GM18909 (cell line): ENCODE measurements around the gene TNN.
"Not testable (repeated sequence)": the region's sequence is repeated elsewhere in the genome, so short reads cannot be mapped to it uniquely, and the experiment has no call there.

ENCODE experiments used
- ATAC-seq: cut with Tn5 transposase; IDR thresholded peaks from one replicate; pipeline ENCODE4 v1.9.1; 2021; ENCODE audit warnings: mild to moderate bottlenecking; ENCODE audit not compliant: unreplicated experiment, poor library complexity

Gene TNN, protein sequence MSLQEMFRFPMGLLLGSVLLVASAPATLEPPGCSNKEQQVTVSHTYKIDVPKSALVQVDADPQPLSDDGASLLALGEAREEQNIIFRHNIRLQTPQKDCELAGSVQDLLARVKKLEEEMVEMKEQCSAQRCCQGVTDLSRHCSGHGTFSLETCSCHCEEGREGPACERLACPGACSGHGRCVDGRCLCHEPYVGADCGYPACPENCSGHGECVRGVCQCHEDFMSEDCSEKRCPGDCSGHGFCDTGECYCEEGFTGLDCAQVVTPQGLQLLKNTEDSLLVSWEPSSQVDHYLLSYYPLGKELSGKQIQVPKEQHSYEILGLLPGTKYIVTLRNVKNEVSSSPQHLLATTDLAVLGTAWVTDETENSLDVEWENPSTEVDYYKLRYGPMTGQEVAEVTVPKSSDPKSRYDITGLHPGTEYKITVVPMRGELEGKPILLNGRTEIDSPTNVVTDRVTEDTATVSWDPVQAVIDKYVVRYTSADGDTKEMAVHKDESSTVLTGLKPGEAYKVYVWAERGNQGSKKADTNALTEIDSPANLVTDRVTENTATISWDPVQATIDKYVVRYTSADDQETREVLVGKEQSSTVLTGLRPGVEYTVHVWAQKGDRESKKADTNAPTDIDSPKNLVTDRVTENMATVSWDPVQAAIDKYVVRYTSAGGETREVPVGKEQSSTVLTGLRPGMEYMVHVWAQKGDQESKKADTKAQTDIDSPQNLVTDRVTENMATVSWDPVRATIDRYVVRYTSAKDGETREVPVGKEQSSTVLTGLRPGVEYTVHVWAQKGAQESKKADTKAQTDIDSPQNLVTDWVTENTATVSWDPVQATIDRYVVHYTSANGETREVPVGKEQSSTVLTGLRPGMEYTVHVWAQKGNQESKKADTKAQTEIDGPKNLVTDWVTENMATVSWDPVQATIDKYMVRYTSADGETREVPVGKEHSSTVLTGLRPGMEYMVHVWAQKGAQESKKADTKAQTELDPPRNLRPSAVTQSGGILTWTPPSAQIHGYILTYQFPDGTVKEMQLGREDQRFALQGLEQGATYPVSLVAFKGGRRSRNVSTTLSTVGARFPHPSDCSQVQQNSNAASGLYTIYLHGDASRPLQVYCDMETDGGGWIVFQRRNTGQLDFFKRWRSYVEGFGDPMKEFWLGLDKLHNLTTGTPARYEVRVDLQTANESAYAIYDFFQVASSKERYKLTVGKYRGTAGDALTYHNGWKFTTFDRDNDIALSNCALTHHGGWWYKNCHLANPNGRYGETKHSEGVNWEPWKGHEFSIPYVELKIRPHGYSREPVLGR (N-terminal part only)

DNA sequence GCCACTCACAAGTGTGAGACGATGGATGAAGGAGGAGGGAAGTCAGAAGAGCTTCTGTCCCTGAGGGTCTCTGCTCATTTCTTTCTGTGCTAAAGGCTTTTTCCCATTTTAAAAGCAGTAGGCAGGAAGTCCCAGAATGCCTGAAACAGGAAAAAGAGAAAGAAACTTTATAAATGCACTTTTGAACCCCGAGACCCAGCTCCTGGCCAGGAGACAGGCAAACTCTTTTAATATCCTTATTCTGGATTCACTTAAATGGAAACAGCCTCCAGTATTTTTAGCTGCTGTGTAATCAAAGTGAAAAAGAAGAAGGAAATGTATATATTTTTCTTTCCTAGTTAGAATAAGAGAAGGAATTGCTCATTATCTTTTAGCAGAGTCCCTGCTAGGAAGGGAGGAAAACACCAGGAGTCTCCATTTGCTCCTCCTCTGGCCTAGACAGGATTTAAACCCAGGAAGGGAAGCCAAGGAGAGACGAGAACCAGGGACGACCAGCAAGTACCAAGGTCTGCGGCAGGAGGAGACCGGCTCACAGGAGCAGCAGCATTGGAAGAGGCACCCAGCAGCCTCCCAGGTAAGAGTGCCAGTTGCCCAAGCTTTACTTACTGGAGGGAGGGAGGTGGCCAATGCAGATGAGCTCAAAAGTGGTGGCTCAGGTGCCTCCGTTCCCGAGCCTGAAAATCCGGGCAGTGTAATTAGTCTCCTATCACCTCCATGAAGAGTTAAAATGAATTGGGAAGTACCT, at the start of gene TNN:
TSS of gene TNN (plus strand) at position 472 of the 745 bp plus-strand sequence. CDS start 9,586 bp downstream, outside the sequence.
- no peak for ATAC-seq

DNA sequence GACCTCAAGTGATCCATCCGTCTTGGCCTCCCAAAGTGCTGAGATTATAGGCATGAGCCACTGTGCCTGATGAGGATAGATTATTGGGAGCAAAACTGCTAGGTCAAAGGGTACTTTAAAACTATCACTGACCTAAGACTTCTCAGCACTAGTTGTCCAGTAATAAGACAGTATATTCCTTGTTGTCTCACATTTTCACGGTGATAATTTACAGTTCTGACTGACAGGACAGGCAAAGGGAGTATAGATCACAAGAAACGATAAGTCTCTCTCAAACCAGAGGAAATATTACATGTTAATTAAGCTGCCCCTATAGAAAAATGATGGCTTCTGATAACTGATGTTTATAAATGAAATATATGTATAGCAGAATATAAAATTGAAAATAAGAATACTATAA, 48.1 kb upstream of the TNN start:
- ATAC-seq: no peak

DNA sequence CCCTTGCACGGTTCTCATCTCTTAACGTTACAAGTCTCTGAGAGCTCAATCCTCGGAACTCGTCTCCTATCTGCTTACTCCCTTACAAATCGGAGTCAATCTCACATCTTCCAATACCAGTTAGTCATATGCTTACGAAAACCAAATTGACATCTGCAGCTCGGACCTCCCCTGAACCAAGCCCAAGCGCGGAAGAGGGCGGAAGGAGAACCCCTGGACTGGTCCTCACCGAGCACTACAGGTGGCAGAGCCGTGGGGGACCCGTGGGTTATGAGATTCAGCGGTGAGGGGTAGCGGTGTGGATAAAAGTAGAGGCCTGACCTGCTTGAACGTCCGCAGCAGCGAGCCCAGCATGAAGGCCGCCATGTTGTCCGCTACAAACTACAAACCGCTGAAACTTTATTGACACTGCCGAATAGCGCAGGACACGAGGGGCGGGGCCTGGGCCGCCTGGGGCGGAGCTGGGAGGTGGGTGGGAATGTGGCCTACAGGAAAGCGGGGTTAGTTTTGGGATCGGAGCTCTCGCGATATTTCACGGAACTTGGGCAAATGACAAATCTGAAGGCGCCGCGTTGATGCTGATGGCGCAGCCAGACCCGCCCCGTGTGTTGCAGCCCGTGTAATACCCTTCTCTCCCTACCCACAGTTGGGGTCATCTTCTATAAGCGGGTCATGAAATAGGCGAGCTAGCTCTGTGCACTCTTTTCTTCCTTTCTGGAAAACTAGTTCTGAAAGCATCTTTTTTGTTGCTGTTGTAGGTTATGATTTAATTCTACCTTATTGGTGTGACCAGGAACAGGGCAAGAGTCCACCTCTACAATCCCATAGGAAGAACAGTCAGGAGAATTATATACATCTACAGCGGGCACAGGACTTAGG, 44.4 kb upstream of the TNN start, which contains the start of gene MRPS14:
TSS of gene MRPS14 (minus strand) at position 383 of the 879 bp plus-strand sequence. CDS start at position 366, 17 bp downstream.
- peak; percentile 94 for ATAC-seq

DNA sequence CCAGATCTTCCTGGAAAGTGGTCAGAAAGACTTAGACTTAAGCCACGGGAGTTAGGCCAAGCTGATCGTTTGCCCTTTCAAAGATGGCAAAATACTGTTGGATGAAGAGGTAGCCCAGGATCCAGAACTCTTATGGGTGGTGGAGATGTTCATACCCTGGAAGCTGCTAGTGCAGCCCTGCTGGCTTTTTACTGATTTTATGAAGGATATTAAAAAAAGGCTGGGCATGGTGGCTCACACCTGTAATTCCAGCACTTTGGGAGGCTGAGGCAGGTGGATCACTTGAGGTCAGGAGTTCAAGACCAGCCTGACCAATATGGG, 43.8 kb upstream of the TNN start:
- ATAC-seq: not testable (repeated sequence)

DNA sequence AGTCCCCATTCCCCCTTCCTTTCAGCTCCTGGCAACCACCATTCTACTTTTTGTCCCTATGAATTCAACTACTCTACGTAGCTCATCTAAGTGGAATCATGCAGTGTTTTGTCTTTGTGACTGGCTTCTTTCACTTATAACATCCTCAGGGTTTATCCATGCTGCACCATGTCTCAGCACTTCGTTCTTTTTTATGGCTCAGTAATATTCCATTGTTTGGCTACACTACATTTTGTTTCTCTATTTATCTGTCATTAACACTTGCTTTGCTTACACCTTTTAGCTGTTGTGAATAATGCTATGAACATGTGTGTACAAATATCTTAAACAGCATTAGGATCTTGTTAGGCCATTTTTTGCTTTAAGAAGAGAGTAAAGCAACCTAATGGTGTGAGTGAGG, 42.9 kb upstream of the TNN start:
- ATAC-seq: no peak

DNA sequence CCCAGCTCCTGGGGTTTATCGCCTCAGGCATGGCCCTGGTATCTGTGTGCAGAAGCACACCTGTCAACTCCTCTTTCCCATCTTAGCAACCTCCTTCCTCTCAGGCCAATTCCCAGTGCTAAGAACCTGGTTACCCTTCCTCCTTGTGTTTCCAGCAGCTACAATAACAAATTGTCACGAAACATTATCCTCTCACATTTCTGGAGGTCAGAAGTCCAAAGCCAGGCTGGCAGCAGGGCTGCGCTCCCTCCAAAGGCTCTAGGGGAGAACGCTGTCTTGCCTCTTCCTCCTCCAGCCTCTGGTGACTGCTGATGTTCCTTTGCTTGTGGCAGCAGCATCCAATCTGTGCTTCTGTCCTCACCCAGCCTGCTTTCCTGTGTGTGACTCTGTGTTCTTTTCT, 33.7 kb upstream of the TNN start:
- no peak for ATAC-seq

DNA sequence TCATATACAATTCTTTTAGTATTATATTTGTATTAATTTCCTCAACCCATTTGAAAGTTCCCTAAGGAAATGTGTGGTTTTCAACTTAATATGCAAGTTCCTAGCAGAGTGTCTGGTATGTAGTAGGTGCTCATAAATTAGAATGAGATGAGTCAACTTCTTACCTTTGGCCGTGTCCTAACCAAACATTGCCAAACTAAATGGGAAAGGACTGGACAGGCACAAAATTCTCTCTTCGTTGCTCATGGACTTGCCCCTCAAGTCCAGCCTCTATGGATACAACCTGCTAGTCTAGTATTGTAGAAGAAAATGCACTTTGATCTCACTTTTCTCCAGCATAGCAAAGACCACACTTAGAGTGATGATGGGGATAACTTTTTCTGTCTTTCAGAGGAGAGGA, 32.9 kb upstream of the TNN start:
- no peak for ATAC-seq

DNA sequence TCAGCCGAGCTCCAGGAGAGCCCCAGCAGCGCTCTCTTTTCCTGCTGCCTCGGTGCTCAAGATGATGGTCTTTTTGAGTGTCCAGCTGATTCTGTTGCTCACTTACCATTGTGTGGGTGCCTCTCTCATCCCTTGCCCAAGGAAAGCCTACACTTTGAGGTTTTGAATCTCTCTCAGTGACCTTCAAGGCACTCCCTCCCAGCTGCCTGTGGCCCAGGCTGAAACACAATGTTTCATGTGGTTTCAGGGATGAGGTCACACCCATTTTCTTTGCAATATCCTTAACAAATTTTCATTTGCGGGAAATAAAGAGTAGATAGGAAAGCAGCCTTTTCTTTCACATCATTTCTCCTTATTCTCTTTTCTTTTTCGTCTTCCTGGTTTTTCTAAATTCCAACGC, 31.8 kb upstream of the TNN start:
- ATAC-seq: no peak

DNA sequence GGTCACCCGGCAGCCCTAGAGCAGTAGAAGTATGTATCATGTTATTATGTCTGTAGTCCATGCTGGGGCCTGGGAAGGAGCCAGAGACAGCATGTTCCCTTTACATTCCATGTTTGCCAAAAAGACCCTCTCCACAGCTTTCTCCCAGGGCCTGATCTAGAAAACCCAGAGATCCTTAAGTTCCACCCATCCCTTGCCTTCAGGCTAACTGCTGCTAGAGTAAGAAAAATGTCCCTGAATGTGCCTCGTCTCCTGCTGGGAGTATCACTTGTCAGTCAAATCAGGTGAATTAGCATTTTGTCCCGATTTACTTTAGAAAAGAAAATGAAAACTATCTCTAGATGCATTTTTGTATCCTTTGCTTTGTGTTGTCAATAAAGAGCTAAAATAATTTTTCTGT, 31.2 kb upstream of the TNN start:
- no peak for ATAC-seq

DNA sequence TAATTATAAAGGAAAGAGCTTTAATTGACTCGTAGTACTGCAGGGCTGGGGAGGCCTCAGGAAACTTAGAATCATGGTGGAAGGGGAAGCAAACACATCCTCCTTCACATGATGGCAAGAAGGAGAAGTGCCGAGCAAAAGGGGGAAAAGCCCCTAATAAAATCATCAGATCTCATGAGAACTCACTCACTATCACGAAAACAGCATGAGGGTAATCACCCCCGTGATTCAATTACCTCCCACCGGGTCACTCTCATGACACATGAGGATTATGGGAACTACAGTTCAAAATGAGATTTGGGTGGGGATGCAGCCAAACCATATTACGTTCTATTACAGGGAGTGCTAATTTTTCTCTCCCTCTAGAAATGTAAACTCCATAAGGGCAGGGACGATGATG, 30.2 kb upstream of the TNN start:
- no peak for ATAC-seq

DNA sequence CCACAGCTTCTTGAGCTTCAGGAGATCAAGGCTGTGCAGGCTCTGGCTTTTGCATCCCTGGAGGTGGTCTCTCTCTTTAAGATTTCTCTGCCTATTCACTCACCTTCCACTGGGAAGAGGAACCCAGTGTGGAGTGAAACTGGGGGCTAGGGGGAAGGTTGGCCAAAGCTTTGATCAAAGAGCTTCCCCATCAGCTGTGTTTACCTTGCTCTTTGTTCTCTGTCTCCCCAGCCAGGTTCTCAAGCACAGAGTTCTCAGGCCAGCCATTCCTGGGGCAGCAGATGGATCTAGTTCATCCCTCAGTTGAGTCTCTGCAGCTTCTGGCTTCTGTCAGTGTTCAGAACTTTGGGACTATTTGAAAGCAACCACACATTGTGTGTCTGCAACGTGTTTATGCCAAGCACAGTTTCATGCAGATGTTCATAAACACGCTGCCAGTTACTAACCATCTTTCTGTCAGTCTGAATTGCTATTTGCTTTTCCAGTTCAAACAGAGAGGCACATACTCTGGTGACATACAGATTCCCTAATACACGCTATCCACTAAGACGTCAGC, 27.2 kb upstream of the TNN start:
- no peak for ATAC-seq

DNA sequence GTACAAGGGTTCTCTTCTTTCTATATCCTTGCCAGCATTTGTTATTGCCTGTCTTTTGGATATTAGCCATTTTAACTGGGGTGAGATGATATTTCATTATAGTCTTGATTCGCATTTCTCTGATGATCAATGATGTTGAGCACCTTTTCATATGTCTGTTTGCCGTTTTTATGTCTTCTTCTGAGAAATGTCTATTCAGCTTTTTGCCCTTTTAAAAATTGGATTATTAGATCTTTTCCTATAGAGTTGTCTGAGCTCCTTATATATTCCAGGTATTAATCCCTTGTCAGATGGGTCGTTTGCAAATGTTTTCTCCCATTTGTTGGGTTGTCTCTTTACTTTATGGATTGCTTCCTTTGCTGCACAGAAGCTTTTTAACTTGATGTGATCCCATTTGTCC, 25.0 kb upstream of the TNN start:
- ATAC-seq: no peak

DNA sequence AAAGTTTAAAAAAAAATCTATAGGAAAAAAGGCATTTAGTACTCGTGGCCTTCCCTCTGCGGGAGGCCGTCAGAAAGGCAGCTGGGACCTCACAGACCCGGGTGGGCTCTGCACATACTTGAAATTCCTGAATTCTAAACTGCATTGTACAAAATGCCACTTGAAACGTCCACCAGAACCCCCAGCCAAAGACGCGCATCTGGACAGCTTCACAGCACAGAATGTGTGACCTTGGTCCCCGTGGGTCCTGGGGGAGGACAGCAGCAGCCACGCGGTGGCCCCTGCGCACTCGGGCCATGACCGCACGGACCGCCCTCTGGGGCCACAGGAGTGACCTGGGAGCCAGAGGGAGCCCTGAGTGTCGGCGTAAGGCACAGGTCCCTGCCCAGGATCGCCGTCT, 23.8 kb upstream of the TNN start:
- ATAC-seq: no peak

DNA sequence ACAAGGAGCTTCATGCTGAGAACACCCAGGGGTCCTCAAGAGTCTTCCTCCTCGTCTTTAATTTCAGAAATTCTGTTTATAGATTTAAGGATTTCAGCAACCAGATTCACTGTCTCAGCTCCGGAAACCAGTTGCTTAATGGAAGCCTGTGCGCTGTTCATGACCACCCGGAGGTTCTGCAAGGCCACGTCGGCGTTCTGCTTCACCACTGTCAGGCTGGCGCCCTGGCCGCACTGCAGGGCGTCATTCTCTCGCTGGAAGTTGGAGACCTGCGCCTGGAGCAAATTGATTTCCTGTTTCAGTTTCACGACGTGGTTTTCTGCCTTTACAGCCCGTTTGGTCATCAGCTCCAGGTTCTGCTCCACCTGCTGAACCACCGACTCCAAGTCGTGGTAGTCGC, 23.0 kb upstream of the TNN start:
- not testable (repeated sequence) for ATAC-seq

DNA sequence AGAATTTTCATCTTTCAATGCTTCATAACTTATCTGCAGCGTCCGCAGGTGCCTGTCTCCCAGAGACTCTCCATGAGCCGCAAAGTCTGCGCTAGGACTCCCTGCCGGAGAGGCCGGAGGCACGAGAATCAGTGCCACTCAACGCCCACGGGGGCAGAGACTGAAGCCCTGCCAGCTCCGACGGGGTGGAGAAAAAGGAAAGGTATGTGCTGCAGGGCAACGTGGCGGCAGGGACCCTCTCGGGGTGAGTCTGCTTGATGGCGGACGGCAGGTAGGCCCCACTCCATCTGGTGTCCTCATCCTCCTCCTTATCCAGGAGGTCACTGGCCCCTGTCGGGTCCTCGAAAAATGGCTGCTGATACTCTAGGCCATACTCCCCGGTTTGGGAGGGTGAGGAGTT, 22.5 kb upstream of the TNN start:
- ATAC-seq: no peak

DNA sequence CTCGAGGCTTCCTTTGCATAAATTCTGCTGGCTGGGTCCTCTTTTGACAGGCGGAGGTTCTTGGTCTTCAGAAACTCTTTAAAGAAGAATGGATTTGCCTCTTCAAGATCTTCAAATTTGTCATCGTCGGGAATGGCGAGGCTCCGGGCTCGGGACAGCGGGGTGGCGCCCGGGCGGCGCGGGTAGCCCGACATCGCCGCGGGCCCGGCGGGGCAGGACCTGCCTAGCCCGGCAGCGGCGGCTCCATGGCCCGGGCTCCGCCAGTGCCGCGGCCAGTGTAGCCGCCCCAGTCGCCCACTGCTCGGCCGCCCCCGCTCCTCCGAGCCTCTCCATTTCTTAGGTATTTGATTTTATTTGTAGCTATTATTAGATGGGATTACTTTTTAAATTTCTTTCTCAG, 22.1 kb upstream of the TNN start:
- no peak for ATAC-seq

DNA sequence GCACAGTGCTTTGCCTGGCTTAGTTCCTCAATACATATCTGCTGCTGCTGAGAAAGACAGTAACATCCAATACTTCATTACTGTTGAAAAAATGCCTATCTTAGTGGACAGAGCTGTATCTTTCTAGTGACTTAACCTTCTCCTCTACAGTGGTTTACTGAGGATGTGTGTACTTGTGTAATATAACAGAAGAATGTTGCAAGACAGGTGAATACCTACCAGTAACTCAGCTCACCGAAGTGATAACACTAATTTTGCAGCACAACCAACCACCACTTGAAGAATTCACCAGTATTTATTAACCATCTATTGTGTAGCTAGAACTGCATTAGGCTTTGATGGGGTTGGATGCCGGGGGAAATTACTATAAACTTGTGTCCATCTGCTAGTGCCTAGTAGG, 16.6 kb upstream of the TNN start:
- ATAC-seq: no peak

DNA sequence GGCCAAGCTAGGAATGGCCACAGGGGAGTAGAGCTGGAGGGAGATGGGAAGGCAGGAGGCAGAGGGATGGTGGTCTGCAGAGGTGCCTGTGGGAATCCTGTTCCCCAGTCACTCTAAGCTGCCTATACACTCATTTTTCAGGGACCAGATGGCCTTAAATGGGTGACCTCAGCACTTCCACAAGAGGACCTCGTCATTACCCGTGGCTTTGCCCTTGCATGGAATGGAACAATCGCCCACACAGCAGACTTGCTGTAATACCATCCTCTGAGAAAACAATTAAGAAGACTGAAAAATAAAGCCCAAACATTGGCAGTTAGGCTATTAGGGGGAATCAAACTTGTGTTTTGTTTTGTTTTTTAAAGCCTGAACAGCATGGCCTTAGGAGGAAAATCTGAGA, 12.9 kb upstream of the TNN start:
- no peak for ATAC-seq

DNA sequence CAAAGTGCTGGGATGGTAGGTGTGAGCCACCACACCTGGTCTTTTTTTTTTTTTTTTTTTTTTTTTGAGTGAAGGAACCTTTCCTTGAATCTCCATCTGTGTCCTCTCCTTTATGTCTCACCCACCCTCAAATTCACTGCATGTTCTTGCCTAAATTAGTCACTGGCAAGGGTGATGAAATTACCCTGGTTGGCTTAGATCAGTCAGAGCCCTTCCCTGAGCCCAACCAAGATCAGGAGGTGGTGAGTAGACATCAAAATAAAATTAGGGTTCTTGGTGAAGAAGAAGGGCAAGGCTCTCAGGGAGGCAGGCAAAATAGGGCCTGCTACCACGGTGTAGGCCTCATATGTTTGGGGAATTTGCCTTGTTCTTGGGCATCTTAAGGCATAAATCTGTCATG, 5.3 kb upstream of the TNN start:
- ATAC-seq: no peak
